ENCODE measurements around the gene AMN. TPM values are rescaled to one million over a fixed set of nuclear protein-coding genes. Genes with fewer than 3 reads are reported as not detected.

Gene AMN
- total and polyA plus RNA-seq, 8 donors, result 1.3 to 781 (median 13.8) TPM

DNA sequence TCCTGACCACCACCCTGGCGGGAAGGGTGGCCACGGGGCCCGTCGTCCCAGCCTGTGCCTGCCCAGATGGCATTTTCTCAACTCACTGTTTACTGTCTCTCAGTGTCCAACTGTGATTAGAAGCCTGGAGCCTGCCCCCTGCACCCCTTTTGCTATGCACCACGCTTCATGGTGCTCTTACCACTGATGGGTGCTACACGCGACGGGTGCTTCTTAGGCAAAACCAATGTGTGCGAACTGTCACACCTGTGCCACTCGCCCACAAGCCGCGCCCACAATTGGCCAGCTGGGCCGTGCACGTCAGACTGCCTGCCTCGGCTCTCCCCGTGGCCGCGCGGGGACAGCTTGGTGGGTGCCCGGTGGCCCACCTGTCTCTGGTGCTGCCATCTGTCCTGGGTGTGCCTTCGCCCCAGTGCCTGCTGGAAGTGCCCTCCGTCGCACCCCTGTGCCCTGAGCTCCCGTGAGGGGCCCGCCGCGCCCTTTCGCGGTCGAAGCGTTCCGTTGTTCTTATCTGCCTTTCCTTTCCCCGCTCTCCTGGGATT, 15.1 kb upstream of the AMN start:
- Histone ChIP-seq H3K4me1 (no peaks in the 10 kb centered on the region), H3K9me3 (no peaks in the 10 kb centered on the region), H3K27me3 (no peaks in the 10 kb centered on the region), H3K4me3 (no peak overlapping the region), H3K27ac (no peak overlapping the region), H3K36me3 (peaks cover 19 to 63% (median 52%) of the 10 kb centered on the region in 4 donors)
- DNase-seq, result no peak
- no peak for TF ChIP-seq POLR2A (IDR thresholded peaks at IDR 0.05)
- TF ChIP-seq, protein P1, sequence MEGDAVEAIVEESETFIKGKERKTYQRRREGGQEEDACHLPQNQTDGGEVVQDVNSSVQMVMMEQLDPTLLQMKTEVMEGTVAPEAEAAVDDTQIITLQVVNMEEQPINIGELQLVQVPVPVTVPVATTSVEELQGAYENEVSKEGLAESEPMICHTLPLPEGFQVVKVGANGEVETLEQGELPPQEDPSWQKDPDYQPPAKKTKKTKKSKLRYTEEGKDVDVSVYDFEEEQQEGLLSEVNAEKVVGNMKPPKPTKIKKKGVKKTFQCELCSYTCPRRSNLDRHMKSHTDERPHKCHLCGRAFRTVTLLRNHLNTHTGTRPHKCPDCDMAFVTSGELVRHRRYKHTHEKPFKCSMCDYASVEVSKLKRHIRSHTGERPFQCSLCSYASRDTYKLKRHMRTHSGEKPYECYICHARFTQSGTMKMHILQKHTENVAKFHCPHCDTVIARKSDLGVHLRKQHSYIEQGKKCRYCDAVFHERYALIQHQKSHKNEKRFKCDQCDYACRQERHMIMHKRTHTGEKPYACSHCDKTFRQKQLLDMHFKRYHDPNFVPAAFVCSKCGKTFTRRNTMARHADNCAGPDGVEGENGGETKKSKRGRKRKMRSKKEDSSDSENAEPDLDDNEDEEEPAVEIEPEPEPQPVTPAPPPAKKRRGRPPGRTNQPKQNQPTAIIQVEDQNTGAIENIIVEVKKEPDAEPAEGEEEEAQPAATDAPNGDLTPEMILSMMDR (IDR thresholded peaks at IDR 0.05), result no peak
- no peak for TF ChIP-seq EP300 (IDR thresholded peaks at IDR 0.05)
- TF ChIP-seq POLR2AphosphoS5 (IDR thresholded peaks at IDR 0.05), result no peak
- 94 to 99% (median 96%) methylated on average over 24 to 33 of the region's 33 CpGs for WGBS, 5 donors
- intact Hi-C loops (cut with DNase I; ENCODE audit: low total_unique reads), result no loop called here

DNA sequence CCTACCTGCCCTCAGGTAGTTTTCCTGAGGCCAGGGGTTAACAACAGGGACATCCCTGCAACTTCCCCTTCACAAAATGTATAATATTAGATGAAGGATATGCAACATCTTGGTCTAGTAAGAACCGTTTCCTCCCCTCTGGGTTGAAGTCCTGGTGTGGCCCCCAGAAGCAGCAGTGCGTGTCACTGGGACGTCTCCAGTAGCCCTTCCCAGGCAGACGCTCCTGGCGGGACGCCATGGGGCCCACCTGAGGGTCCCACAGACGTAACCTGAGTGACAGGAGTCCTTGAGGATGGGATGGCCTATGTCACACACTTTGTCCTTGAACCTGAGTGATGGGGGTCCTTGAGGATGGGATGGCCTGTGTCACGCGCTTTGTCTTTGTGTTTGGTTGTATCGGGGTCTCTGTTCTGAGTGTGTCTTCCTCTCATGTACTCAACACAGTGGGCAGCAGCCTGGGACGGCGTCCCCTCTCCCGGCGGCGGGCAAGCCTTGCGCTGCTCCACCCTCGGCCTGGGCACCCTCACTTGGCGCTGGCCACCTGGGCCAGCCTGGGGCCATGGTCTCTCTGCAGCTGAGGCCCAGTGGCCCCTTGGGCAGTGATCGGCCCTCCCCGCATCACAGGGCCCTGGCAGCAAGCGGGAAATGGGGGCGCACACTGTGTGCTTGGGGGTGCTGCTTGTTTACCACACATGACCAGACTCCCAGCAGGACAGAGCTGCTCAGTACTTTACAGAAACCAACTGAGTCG, 14.3 kb upstream of the AMN start:
- peaks cover 15 to 61% (median 48%) of the 10 kb centered on the region in 4 donors for H3K36me3 ChIP-seq
- no peaks in the 10 kb centered on the region for H3K27me3 ChIP-seq
- no peaks in the 10 kb centered on the region for H3K4me1 ChIP-seq
- TF ChIP-seq POLR2AphosphoS5 (IDR thresholded peaks at IDR 0.05) (no peak), POLR2A (IDR thresholded peaks at IDR 0.05) (no peak), EP300 (IDR thresholded peaks at IDR 0.05) (no peak)
- TF ChIP-seq, protein P1 (IDR thresholded peaks at IDR 0.05), result no peak
- no peak overlapping the region for H3K27ac ChIP-seq
- intact Hi-C loops (cut with DNase I; ENCODE audit: low total_unique reads), result no loop called here
- H3K9me3 ChIP-seq, result no peaks in the 10 kb centered on the region
- no peak for DNase-seq
- 89 to 95% (median 95%) methylated on average over 19 to 23 of the region's 23 CpGs for WGBS, 5 donors
- H3K4me3 ChIP-seq, result no peak overlapping the region

DNA sequence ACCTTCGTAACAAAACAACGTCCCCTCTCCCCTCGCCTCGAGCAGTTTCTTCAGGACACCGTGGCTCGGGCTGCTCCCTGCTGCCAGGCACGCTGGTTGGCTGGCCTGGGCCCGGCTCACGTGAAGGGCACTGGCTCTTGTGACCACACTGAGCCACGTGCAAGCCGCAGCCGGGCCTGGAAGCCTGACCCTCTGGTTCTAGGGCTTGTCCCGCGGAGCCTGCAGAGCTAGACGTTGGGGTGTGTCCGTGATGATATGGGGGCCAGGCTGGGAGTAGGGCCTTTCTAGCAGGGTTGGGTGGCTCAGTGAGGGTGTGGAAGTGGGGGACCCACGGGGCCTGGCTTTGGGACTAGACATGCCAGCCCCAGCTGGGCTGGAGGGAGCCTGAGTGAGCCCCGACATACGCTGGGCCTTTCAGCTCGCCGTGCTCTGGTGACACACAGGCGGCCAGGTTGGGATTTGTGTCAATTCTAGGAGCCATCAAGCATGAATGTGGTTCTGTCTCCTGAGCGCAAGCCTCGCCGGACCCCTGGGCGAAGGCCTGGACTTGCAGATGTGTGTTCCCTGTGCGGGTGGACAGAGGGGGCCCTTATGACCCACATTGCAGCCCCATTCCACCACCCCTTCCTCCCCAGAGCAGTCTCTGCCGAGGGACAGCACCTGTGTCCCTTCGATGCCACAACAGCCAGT, 13.6 kb upstream of the AMN start:
- Histone ChIP-seq H3K4me1 (no peaks in the 10 kb centered on the region), H3K36me3 (peaks cover 10 to 54% (median 40%) of the 10 kb centered on the region in 4 donors), H3K27ac (no peak overlapping the region), H3K9me3 (no peaks in the 10 kb centered on the region), H3K4me3 (no peak overlapping the region), H3K27me3 (no peaks in the 10 kb centered on the region)
- DNase-seq, result no peak
- WGBS, 5 donors, result 92 to 95% (median 94%) methylated on average over 21 to 29 of the region's 29 CpGs
- intact Hi-C loops (cut with DNase I; ENCODE audit: low total_unique reads), result no loop called here
- TF ChIP-seq POLR2AphosphoS5 (IDR thresholded peaks at IDR 0.05), result no peak

DNA sequence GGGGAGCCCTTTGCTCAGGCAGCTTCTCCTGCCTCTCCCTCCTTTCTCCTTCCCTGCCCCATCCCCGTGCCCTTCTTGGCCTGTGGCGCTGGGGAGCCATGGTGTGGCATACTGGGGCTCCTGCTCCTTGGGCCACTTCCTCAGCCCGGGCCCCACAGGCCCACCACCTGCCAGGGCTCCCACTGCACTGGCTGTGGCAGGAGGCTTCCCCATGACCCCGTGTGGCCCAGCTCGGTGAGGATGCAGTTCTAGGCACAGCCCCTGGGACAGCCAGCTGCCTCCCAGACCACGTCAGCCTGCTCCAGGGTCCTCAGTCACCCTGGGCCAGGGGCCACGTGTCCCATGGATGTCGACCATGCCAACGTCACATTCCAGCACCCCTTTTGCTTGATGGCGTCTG, 13.0 kb upstream of the AMN start:
- no peak overlapping the region for H3K27ac ChIP-seq
- H3K4me3 ChIP-seq, result no peak overlapping the region
- intact Hi-C loops (cut with DNase I; ENCODE audit: low total_unique reads), result no loop called here
- no peaks in the 10 kb centered on the region for H3K9me3 ChIP-seq
- H3K36me3 ChIP-seq, result peaks cover 10 to 49% (median 35%) of the 10 kb centered on the region in 4 donors
- WGBS, 5 donors, result 79 to 93% (median 88%) methylated on average over 8 to 10 of the region's 10 CpGs
- no peaks in the 10 kb centered on the region for H3K27me3 ChIP-seq
- DNase-seq, result no peak
- TF ChIP-seq POLR2AphosphoS5 (IDR thresholded peaks at IDR 0.05) (no peak), EP300 (IDR thresholded peaks at IDR 0.05) (no peak), POLR2A (IDR thresholded peaks at IDR 0.05) (no peak)
- TF ChIP-seq, protein P1 (IDR thresholded peaks at IDR 0.05), result no peak
- H3K4me1 ChIP-seq, result no peaks in the 10 kb centered on the region
